Keratinocyte (primary cell): ENCODE data around the gene ZNF688. TPM values are rescaled to one million over a fixed set of nuclear protein-coding genes. Genes with fewer than 3 reads are reported as not detected.

ENCODE experiments used
- DNase-seq: peaks from one replicate; pipeline ENCODE4 v3.0.0-alpha.2; 2011; ENCODE audit warnings: low read depth, missing footprints, low spot score
- FAIRE-seq: peaks from 2 replicates; lab custom pipeline; 2011; peaks lifted over from hg19 to GRCh38; lab: Jason Lieb, UNC
- H2AFZ ChIP-seq: 2 replicates; pipeline ENCODE4 v1.6.0; 2012; ENCODE audit warnings: low read length, control low read depth, inconsistent platforms; ENCODE audit not compliant: control insufficient read depth
- H3K27ac ChIP-seq: 2 replicates; pipeline ENCODE4 v1.5.1; 2011; ENCODE audit warnings: low read length; ENCODE audit not compliant: control insufficient read depth, insufficient read depth
- H3K27me3 ChIP-seq: 3 replicates; pipeline ENCODE4 v1.6.0; 2011; ENCODE audit warnings: low read length; ENCODE audit not compliant: control insufficient read depth, insufficient read depth; ENCODE audit errors: extremely low read depth
- H3K36me3 ChIP-seq, 2 experiments: 2 replicates in 1 of 2; 3 replicates in 1 of 2; pipeline ENCODE4 v1.5.1; 2011; ENCODE audit warnings: low read length in 2 of 2, mild to moderate bottlenecking in 1 of 2; ENCODE audit not compliant: control insufficient read depth in 2 of 2, insufficient read depth in 2 of 2; ENCODE audit errors: extremely low read depth in 1 of 2
- H3K4me1 ChIP-seq: 3 replicates; pipeline ENCODE4 v1.5.1; 2011; ENCODE audit warnings: low read length; ENCODE audit not compliant: control insufficient read depth, insufficient read depth; ENCODE audit errors: extremely low read depth
- H3K4me2 ChIP-seq: 3 replicates; pipeline ENCODE4 v1.6.0; 2011; ENCODE audit warnings: low read depth, low read length; ENCODE audit not compliant: control insufficient read depth, insufficient read depth; ENCODE audit errors: extremely low read depth
- H3K4me3 ChIP-seq, 3 experiments: fragments of 200-600 bp in 1 of 3; sonication (generic) in 1 of 3; 2 replicates in 2 of 3; 3 replicates in 1 of 3; pipeline ENCODE4 v1.5.1; 2011 to 2016; ENCODE audit warnings: low read length in 3 of 3, mild to moderate bottlenecking in 3 of 3, control low read depth in 2 of 3, inconsistent platforms in 1 of 3, low read depth in 1 of 3, mixed read lengths in 1 of 3, mixed run types in 1 of 3, moderate library complexity in 1 of 3; ENCODE audit not compliant: control insufficient read depth in 2 of 3, insufficient read depth in 2 of 3; ENCODE audit errors: extremely low read depth in 1 of 3
- H3K79me2 ChIP-seq: 2 replicates; pipeline ENCODE4 v1.6.0; 2012; ENCODE audit warnings: low read length; ENCODE audit not compliant: control insufficient read depth, insufficient read depth
- H3K9ac ChIP-seq: 3 replicates; pipeline ENCODE4 v1.6.0; 2011; ENCODE audit warnings: low read length; ENCODE audit not compliant: control insufficient read depth, insufficient read depth; ENCODE audit errors: extremely low read depth
- H3K9me1 ChIP-seq: 3 replicates; pipeline ENCODE4 v1.6.0; 2011; ENCODE audit warnings: low read length; ENCODE audit not compliant: control insufficient read depth, insufficient read depth; ENCODE audit errors: extremely low read depth
- H3K9me3 ChIP-seq: 2 replicates; pipeline ENCODE4 v1.5.1; 2012; ENCODE audit warnings: low read depth, low read length; ENCODE audit not compliant: control insufficient read depth
- H4K20me1 ChIP-seq: 3 replicates; pipeline ENCODE4 v1.6.0; 2011; ENCODE audit warnings: low read length; ENCODE audit not compliant: control insufficient read depth, insufficient read depth; ENCODE audit errors: extremely low read depth
- EZH2 ChIP-seq: IDR thresholded peaks from one replicate; pipeline ENCODE4 v1.6.1; 2012; ENCODE audit warnings: inconsistent platforms, mild to moderate bottlenecking, low read length, moderate library complexity
- dilution Hi-C: fragments of 300-500 bp; cut with MboI; formaldehyde crosslinking; loops from one replicate; pipeline ENCODE4 v1.7.0; 2020; ENCODE audit warnings: low sequenced_read_pairs; ENCODE audit not compliant: extremely low pct_ligation_motif_present
- polyA plus RNA-seq, 5 experiments: library from polyadenylated mRNA; depleted of rRNA in 3 of 5; stranded (reverse) in 3 of 5; stranded (forward) in 1 of 5; unstranded in 1 of 5; fragments of >200 nt; gene quantifications; 1 replicate in 1 of 5; 2 replicates in 3 of 5; 3 replicates in 1 of 5; pipeline versions ENCODE4 v1.2.1 to v1.2.3, GENCODE V29; 2011 to 2012; ENCODE audit warnings: missing spikeins in 2 of 5, low read depth in 1 of 5, low replicate concordance in 1 of 5
- TF ChIP-seq, protein P1 (sequence below), 3 experiments: IDR thresholded peaks in 1 of 3; conservative IDR thresholded peaks in 1 of 3; optimal IDR thresholded peaks in 1 of 3; 2 replicates in 2 of 3; 3 replicates in 1 of 3; pipeline versions ENCODE3 to v1.5.1; 2011; ENCODE audit warnings: low read length in 3 of 3, mild to moderate bottlenecking in 3 of 3, moderate library complexity in 2 of 3, control low read depth in 1 of 3, inconsistent platforms in 1 of 3; ENCODE audit not compliant: insufficient read depth in 2 of 3; ENCODE audit errors: extremely low read depth in 1 of 3

ZNF688 gene
- polyA plus RNA-seq, 1 donor (not counting 4 experiments of a cell fraction or from before 2014, with no cell fraction given), result 4.9 TPM

DNA sequence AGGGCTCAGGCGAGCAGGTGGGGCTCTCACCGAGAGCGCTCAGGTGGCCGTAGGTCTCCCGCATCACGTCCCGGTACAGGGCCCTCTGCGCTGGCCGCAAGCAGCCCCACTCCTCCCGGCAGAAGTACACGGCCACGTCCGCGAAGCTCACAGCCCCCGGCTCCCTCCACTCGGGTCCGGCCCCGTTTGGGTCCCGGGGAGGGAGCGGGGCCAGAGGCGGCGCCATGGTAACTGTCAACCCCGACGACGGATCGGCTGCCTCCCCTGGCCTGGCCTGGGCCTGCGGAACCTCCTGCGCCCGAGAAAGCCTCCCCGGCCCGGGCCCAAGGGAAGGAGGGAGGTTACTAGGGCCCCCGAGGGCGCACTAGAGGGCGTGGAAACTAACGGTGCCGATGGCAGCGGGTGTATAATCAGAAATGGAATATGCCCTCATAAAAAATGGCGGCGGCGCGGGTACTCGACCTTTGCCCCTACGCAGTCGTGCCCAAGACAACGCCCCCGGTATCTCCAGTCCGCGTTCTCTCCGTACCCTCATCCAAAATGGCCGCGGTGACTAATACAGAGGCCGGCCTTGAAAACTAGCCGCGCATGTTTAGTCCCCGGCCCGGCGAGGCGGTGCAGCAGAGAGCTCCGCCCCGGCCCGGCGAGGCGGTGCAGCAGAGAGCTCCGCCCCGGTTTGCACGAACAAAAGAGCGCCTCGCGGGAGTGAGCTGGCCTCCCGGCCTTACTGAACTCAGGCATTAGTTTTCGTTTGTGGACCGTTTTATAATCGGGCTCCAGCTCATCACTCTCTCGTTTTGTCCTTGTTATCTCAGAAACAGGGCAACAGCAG is 13.3 kb downstream of the ZNF688 start, which contains the start of gene ZNF764:
Gene ZNF764, minus strand, starts transcription at position 418 of the 832 bp plus-strand sequence. Its CDS starts 192 bp downstream, at position 226.
- FAIRE-seq, result no peak

DNA sequence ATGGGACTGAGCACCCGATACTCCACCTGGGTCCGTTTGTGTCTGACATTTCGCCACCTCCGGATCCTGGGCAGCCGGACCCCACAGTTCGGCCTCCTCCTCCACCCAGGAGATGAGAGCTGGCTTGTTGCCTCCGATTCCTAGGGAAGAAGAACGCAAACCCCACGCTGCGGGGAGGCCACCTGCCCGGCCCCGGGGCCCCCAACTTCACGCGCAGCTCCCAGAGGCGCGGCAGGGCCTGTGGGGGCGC is 13.9 kb downstream of the ZNF688 start:
- Histone ChIP-seq H3K9me3 (no peaks in the 10 kb centered on the region), H4K20me1 (no peaks in the 10 kb centered on the region), H3K9ac (peak overlapping the region; percentile 91), H3K4me2 (peak overlapping the region; percentile 85), H3K36me3 (peaks cover 0 to 8% of the 10 kb centered on the region in 2 experiments), H3K9me1 (no peaks in the 10 kb centered on the region), H3K4me1 (peaks cover 11% of the 10 kb centered on the region), H3K27me3 (no peaks in the 10 kb centered on the region), H2AFZ (peak overlapping the region; percentile 81), H3K79me2 (peaks cover 18% of the 10 kb centered on the region), H3K4me3 (peak overlapping the region; percentile 70 to 86 (median 83)), H3K27ac (peak overlapping the region; percentile 84)
- no peak for FAIRE-seq
- TF ChIP-seq, protein P1, sequence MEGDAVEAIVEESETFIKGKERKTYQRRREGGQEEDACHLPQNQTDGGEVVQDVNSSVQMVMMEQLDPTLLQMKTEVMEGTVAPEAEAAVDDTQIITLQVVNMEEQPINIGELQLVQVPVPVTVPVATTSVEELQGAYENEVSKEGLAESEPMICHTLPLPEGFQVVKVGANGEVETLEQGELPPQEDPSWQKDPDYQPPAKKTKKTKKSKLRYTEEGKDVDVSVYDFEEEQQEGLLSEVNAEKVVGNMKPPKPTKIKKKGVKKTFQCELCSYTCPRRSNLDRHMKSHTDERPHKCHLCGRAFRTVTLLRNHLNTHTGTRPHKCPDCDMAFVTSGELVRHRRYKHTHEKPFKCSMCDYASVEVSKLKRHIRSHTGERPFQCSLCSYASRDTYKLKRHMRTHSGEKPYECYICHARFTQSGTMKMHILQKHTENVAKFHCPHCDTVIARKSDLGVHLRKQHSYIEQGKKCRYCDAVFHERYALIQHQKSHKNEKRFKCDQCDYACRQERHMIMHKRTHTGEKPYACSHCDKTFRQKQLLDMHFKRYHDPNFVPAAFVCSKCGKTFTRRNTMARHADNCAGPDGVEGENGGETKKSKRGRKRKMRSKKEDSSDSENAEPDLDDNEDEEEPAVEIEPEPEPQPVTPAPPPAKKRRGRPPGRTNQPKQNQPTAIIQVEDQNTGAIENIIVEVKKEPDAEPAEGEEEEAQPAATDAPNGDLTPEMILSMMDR (optimal IDR thresholded peaks at IDR 0.05 in 1 of 3, IDR thresholded peaks at IDR 0.05 in 1 of 3, conservative IDR thresholded peaks at IDR 0.05 in 1 of 3; ENCODE audit: extremely low read depth in 1 of 3, insufficient read depth in 2 of 3, low read length in 3 of 3), result no peak
- TF ChIP-seq EZH2, result no peak
- dilution Hi-C loops, result no loop called here
- DNase-seq, result no peak

More for the DNA sequence above, 13.3 kb downstream of the ZNF688 start, which contains the start of gene ZNF764:
- Histone ChIP-seq H3K4me1 (peaks cover 11% of the 10 kb centered on the region), H3K9ac (peak within 1 kb of the TSS; percentile 91), H4K20me1 (no peaks in the 10 kb centered on the region), H3K4me3 (peak within 1 kb of the TSS; percentile 70 to 86 (median 83)), H3K27ac (peak within 1 kb of the TSS; percentile 84), H3K27me3 (no peaks in the 10 kb centered on the region), H3K9me1 (no peaks in the 10 kb centered on the region), H3K4me2 (peak within 1 kb of the TSS; percentile 85), H3K9me3 (no peaks in the 10 kb centered on the region), H3K79me2 (peaks cover 18% of the 10 kb centered on the region), H2AFZ (peak within 1 kb of the TSS; percentile 90), H3K36me3 (peaks cover 0 to 8% of the 10 kb centered on the region in 2 experiments)
- peak; percentile 81 for DNase-seq
- no peak for TF ChIP-seq EZH2
- TF ChIP-seq, protein P1 (optimal IDR thresholded peaks at IDR 0.05 in 1 of 3, IDR thresholded peaks at IDR 0.05 in 1 of 3, conservative IDR thresholded peaks at IDR 0.05 in 1 of 3; ENCODE audit: extremely low read depth in 1 of 3, insufficient read depth in 2 of 3, low read length in 3 of 3), result no peak
- dilution Hi-C loops, result no loop called here
